Effector memory CD8-positive, alpha-beta T cell (primary cell): ENCODE results near the gene RAB40B.

Experiments
- ATAC-seq: fragments of 150-1000 bp; cut with Tn5 transposase; replicated peaks from 2 replicates; pipeline ENCODE4 v1.10.0; 2021; ENCODE audit warnings: mild to moderate bottlenecking, moderate library complexity
- DNase-seq, 3 experiments: peaks; one replicate each; pipeline ENCODE4 v3.0.0; 2021
- H3K27ac Mint-ChIP-seq, 2 donors: one replicate each; pipeline ENCODE4 v1.8.0; 2022; ENCODE audit warnings: mild to moderate bottlenecking in 2 of 2, mixed read lengths in 2 of 2, moderate library complexity in 2 of 2
- H3K27me3 Mint-ChIP-seq, 2 donors: one replicate each; pipeline ENCODE4 v1.8.0; 2022; ENCODE audit warnings: mixed read lengths in 2 of 2
- H3K36me3 Mint-ChIP-seq: one replicate; pipeline ENCODE4 v1.8.0; 2022; ENCODE audit warnings: mild to moderate bottlenecking, moderate library complexity, mixed read lengths; ENCODE audit not compliant: insufficient read depth
- H3K4me1 Mint-ChIP-seq, 2 donors: one replicate each; pipeline ENCODE4 v1.8.0; 2022; ENCODE audit warnings: low read depth in 2 of 2, mixed read lengths in 2 of 2
- H3K4me3 Mint-ChIP-seq, 2 donors: one replicate each; pipeline ENCODE4 v1.8.0; 2022; ENCODE audit warnings: mild to moderate bottlenecking in 2 of 2, mixed read lengths in 2 of 2, moderate library complexity in 2 of 2
- H3K9me3 Mint-ChIP-seq, 2 donors: one replicate each; pipeline ENCODE4 v1.8.0; 2022; ENCODE audit warnings: mixed read lengths in 2 of 2

The RAB40B gene

DNA sequence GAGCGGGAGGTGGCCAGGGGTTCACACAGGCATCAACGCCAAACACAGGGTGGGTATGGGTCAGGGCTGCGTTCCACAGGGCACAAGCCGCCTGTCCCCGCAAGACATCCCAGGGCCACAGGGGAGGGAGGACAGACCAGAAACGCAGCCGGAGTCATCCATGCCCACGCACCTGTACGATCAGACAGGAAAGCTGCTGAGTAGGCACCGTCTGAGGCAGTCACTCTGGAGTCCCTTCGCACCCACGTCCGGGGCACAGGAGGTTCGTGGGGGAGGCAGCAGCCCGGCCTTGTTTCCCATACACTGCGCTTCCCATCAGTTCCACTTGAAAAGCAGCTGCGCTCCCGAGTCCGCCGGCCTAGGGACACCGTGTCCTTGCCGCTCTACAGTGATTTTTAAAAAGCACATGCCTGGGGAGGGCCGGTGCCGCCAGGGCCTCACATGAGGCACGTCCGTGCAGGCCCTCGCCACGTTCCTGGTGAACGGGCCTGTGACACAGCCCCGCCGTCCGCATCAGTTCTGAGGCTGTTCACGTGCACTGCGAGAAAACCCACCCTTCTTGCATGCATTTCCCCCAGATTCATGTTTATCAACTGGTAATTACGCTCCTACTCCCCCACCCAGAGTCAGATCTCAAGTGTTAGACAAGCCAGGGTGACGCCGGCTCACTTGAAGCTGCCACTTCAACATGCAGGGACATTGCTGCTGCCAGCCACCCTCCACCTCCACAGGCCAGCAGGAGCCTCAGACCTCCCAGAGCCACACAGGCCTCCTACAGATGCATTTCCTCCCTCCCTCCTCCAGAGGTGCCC is 85.0 kb downstream of the RAB40B start:
- no peak for DNase-seq
- Mint-ChIP-seq H3K9me3 (no peaks in the 10 kb centered on the region), H3K4me3 (no peak overlapping the region), H3K36me3 (peaks cover 54% of the 10 kb centered on the region), H3K4me1 (peaks cover 0 to 3% of the 10 kb centered on the region in 2 donors), H3K27me3 (no peaks in the 10 kb centered on the region), H3K27ac (peak overlapping the region in 1 of 2 donors; percentile 49)
- no peak for ATAC-seq

- no peaks in the 10 kb centered on the region for H3K9me3 Mint-ChIP-seq
- H3K27ac Mint-ChIP-seq: peak overlapping the region; percentile 31 to 60
- DNase-seq (no peak), ATAC-seq (no peak)
- H3K4me1 Mint-ChIP-seq: peaks cover 0 to 3% of the 10 kb centered on the region in 2 donors
- no peak overlapping the region for H3K4me3 Mint-ChIP-seq
- no peaks in the 10 kb centered on the region for H3K27me3 Mint-ChIP-seq
- peaks cover 44% of the 10 kb centered on the region for H3K36me3 Mint-ChIP-seq
These were observed 87.1 kb downstream of the RAB40B start for GRCh38 chr17:82611140-82612058.

GRCh38 chr17:82609655-82610054 is 88.8 kb downstream of the RAB40B start:
- Mint-ChIP-seq H3K27ac (peak overlapping the region in 1 of 2 donors; percentile 28), H3K27me3 (no peaks in the 10 kb centered on the region), H3K4me3 (no peak overlapping the region), H3K9me3 (no peaks in the 10 kb centered on the region), H3K36me3 (peaks cover 42% of the 10 kb centered on the region), H3K4me1 (peaks cover 0 to 3% of the 10 kb centered on the region in 2 donors)
- ATAC-seq (no peak), DNase-seq (no peak)

DNA sequence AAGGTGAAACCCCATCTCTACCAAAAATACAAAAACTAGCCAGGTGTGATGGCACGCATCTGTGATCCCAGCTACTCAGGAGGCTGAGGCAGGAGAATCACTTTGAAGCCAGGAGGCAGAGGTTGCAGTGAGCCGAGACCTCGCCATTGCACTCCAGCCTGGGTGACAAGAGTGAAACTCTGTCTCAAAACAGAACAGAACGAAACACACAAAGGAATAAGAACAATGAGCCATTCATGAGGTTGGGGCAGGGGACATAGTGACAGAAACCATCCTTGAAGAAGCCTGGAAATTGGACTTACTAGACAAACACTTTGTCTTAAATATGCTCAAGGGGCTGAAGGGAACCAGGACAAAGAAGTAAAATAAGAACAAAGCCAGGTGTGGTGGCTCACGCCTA is 89.7 kb downstream of the RAB40B start:
- ATAC-seq (no peak), DNase-seq (no peak)
- H3K4me3 Mint-ChIP-seq: no peak overlapping the region
- no peaks in the 10 kb centered on the region for H3K9me3 Mint-ChIP-seq
- peak overlapping the region in 1 of 2 donors; percentile 17 for H3K27ac Mint-ChIP-seq
- H3K36me3 Mint-ChIP-seq: peaks cover 48% of the 10 kb centered on the region
- H3K4me1 Mint-ChIP-seq: peaks cover 3 to 5% of the 10 kb centered on the region in 2 donors
- H3K27me3 Mint-ChIP-seq: no peaks in the 10 kb centered on the region

DNA sequence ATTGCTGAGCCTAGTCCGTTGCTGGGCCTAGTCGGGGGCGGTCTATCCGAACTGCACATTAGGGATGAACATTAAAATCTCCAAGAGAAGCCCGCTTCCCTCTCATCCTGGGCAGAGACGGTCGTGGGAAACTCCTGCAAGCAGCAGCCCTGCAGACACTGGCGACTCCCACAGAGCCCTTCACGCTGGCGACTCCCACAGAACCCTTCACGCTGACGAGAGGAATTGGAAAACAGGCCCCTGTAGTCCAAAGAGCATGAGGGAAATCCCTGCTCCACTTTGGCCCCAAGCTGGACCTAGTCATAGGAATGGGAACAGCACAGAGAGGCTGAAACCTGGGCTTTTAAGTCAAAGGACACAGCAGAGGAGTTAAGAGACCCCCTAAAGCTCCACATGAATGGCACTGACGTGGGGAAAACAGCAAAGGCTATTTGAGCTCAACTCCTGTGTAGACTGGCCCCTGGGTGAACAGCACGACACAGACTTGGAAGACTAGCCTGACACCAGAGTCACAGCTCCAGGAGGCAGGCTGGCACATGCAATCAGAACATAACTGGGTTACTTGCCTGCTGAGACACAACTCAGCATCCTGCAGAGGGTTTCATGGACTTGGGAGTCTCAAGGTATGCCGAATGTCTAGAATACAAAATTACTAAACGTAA is 92.4 kb downstream of the RAB40B start:
- H3K27ac Mint-ChIP-seq: peak overlapping the region in 1 of 2 donors; percentile 38
- peaks cover 62% of the 10 kb centered on the region for H3K36me3 Mint-ChIP-seq
- no peak for DNase-seq
- H3K9me3 Mint-ChIP-seq: no peaks in the 10 kb centered on the region
- peaks cover 3 to 7% of the 10 kb centered on the region in 2 donors for H3K4me1 Mint-ChIP-seq
- H3K27me3 Mint-ChIP-seq: no peaks in the 10 kb centered on the region
- H3K4me3 Mint-ChIP-seq: no peak overlapping the region
- ATAC-seq: no peak
